ENCODE results near the gene PKP4. TPM values are rescaled to one million over a fixed set of nuclear protein-coding genes. Genes with fewer than 3 reads are reported as not detected.

Gene PKP4
- total RNA-seq, 6 donors from 2014 or later, result 37.5 to 160 (median 60.8) TPM

GRCh38 chr2:158556124-158556523 lies 99.4 kb downstream of the PKP4 start:
- Histone ChIP-seq H3K36me3 (no peaks in the 10 kb centered on the region), H3K4me3 (no peak overlapping the region), H3K9me3 (no peaks in the 10 kb centered on the region), H3K27me3 (no peaks in the 10 kb centered on the region), H3K4me1 (no peaks in the 10 kb centered on the region), H3K27ac (no peak overlapping the region)
- TF ChIP-seq CTCF (IDR thresholded peaks at IDR 0.05) (no peak), POLR2AphosphoS5 (IDR thresholded peaks at IDR 0.05) (no peak), POLR2A (IDR thresholded peaks at IDR 0.05) (no peak), EP300 (IDR thresholded peaks at IDR 0.05) (no peak)
- ATAC-seq (ENCODE audit: low FRiP score in 2 of 2) (no peak), DNase-seq (no peak)
- WGBS, 2 donors, result 77 to 80% methylated on average over 3 of the region's 3 CpGs

- no peak for ATAC-seq (ENCODE audit: low FRiP score in 2 of 2)
- WGBS, 2 donors, result 91 to 96% methylated on average over 2 of the region's 2 CpGs
- H3K36me3 ChIP-seq, result no peaks in the 10 kb centered on the region
- H3K27ac ChIP-seq, result no peak overlapping the region
- no peak overlapping the region for H3K4me3 ChIP-seq
- H3K27me3 ChIP-seq, result no peaks in the 10 kb centered on the region
- TF ChIP-seq EP300 (IDR thresholded peaks at IDR 0.05) (no peak), CTCF (IDR thresholded peaks at IDR 0.05) (no peak), POLR2A (IDR thresholded peaks at IDR 0.05) (no peak), POLR2AphosphoS5 (IDR thresholded peaks at IDR 0.05) (no peak)
- no peaks in the 10 kb centered on the region for H3K4me1 ChIP-seq
- DNase-seq, result no peak
- no peaks in the 10 kb centered on the region for H3K9me3 ChIP-seq
These were observed 101.0 kb downstream of the PKP4 start for GRCh38 chr2:158557752-158558151.

GRCh38 chr2:158559252-158559651 lies 102.5 kb downstream of the PKP4 start:
- ATAC-seq (ENCODE audit: low FRiP score in 2 of 2), result no peak
- WGBS, 2 donors, result 97 to 100% methylated on average over 4 of the region's 4 CpGs
- Histone ChIP-seq H3K27ac (no peak overlapping the region), H3K4me1 (no peaks in the 10 kb centered on the region), H3K27me3 (no peaks in the 10 kb centered on the region), H3K4me3 (no peak overlapping the region), H3K36me3 (no peaks in the 10 kb centered on the region), H3K9me3 (no peaks in the 10 kb centered on the region)
- DNase-seq, result no peak
- no peak for TF ChIP-seq POLR2AphosphoS5 (IDR thresholded peaks at IDR 0.05)
- no peak for TF ChIP-seq POLR2A (IDR thresholded peaks at IDR 0.05)
- no peak for TF ChIP-seq EP300 (IDR thresholded peaks at IDR 0.05)
- TF ChIP-seq CTCF (IDR thresholded peaks at IDR 0.05), result no peak

- no peak for DNase-seq
- no peaks in the 10 kb centered on the region for H3K9me3 ChIP-seq
- H3K4me3 ChIP-seq, result no peak overlapping the region
- no peaks in the 10 kb centered on the region for H3K4me1 ChIP-seq
- H3K27me3 ChIP-seq, result no peaks in the 10 kb centered on the region
- no peak for TF ChIP-seq POLR2A (IDR thresholded peaks at IDR 0.05)
- no peak for TF ChIP-seq CTCF (IDR thresholded peaks at IDR 0.05)
- TF ChIP-seq POLR2AphosphoS5 (IDR thresholded peaks at IDR 0.05), result no peak
- TF ChIP-seq EP300 (IDR thresholded peaks at IDR 0.05), result no peak
- no peak for ATAC-seq (ENCODE audit: low FRiP score in 2 of 2)
- H3K27ac ChIP-seq, result no peak overlapping the region
- no peaks in the 10 kb centered on the region for H3K36me3 ChIP-seq
These were observed 103.5 kb downstream of the PKP4 start for GRCh38 chr2:158560259-158560658.

- WGBS, 2 donors, result 94 to 96% methylated on average over 3 of the region's 3 CpGs
- no peaks in the 10 kb centered on the region for H3K27me3 ChIP-seq
- ATAC-seq (ENCODE audit: low FRiP score in 2 of 2), result no peak
These were observed 104.3 kb downstream of the PKP4 start for GRCh38 chr2:158561054-158561453.

More at GRCh38 chr2:158561054-158561453, 104.3 kb downstream of the PKP4 start:
- H3K9me3 ChIP-seq, result no peaks in the 10 kb centered on the region
- no peaks in the 10 kb centered on the region for H3K4me1 ChIP-seq
- DNase-seq, result no peak
- H3K27ac ChIP-seq, result no peak overlapping the region
- no peak overlapping the region for H3K4me3 ChIP-seq
- no peak for TF ChIP-seq POLR2A (IDR thresholded peaks at IDR 0.05)
- no peak for TF ChIP-seq CTCF (IDR thresholded peaks at IDR 0.05)
- no peak for TF ChIP-seq EP300 (IDR thresholded peaks at IDR 0.05)
- TF ChIP-seq POLR2AphosphoS5 (IDR thresholded peaks at IDR 0.05), result no peak
- H3K36me3 ChIP-seq, result no peaks in the 10 kb centered on the region
